HG03354 (cell line): ENCODE results near the gene PHOX2B.
"Not testable (repeated sequence)": the region's sequence is repeated elsewhere in the genome, so short reads cannot be mapped to it uniquely, and the experiment has no call there.

Experiments used
- ATAC-seq: cut with Tn5 transposase; IDR thresholded peaks from one replicate; pipeline ENCODE4 v1.9.1; 2021; ENCODE audit warnings: mild to moderate bottlenecking; ENCODE audit not compliant: unreplicated experiment, poor library complexity, severe bottlenecking

The PHOX2B gene

GRCh38 chr4:41750121-41750625, 1.6 kb upstream of the PHOX2B start:
- ATAC-seq, result no peak

- no peak for ATAC-seq
Observed at GRCh38 chr4:41749631-41750039, 1.1 kb upstream of the PHOX2B start.

- ATAC-seq, result no peak
Observed at GRCh38 chr4:41748074-41748570, 403 bp downstream of the PHOX2B start.

- no peak for ATAC-seq
Observed at GRCh38 chr4:41747230-41748055, 1.1 kb downstream of the PHOX2B start.

- no peak for ATAC-seq
Observed at GRCh38 chr4:41746440-41747229, 1.9 kb downstream of the PHOX2B start.

DNA sequence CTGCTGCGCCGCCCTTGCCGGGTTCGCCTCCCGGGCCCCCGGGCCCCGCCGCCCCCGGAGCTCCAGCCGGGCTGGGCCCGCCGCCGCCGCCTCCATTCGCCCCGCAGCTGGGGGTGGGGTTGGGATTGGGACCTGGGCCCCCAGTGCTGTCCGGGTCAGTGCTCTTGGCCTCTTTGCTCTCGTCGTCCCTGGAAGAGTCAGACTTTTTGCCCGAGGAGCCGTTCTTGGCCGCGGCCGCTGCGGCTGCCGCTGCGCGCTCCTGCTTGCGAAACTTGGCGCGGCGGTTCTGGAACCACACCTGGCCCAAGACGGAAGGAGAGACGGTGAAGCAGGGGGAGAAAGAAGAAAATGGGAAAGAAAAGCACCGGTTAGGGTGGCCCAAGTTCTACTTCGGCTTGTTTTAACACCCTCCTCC, 2.5 kb downstream of the PHOX2B start:
- ATAC-seq, result no peak

DNA sequence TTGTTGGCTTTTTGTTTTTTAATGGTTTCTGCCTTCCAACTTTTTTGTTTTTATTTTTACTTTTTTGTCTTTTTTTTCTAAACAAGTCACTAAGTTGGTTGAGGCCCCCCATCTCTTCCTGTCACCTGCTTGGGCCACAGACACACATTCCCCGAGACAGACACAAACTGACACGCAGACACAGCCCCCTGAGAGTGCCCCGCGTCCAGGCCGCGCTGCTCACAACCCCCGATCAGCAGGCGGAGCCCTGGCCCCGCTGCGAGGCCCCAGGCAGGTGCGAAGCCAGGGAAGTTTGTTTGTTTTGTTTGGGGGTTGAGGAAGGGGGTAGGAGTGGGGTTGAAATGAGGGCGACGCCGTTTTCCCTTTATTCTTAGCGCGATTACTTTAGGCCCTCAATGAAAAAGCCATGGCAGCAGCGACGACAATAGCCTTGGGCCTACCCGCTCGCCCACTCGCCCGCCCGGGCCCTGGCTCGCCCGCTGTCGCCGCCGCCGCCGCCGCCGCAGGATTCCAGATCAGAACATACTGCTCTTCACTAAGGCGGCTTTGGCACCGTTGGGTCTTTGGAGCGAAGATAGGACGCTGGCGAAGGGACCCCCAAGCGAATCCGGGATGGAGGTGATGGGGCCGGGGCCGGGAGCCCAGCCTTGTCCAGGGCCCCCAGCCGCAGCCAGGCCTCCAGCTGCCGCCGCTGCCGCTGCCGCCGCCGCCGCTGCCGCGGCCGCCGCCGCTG, 3.1 kb downstream of the PHOX2B start:
- ATAC-seq, result no peak

DNA sequence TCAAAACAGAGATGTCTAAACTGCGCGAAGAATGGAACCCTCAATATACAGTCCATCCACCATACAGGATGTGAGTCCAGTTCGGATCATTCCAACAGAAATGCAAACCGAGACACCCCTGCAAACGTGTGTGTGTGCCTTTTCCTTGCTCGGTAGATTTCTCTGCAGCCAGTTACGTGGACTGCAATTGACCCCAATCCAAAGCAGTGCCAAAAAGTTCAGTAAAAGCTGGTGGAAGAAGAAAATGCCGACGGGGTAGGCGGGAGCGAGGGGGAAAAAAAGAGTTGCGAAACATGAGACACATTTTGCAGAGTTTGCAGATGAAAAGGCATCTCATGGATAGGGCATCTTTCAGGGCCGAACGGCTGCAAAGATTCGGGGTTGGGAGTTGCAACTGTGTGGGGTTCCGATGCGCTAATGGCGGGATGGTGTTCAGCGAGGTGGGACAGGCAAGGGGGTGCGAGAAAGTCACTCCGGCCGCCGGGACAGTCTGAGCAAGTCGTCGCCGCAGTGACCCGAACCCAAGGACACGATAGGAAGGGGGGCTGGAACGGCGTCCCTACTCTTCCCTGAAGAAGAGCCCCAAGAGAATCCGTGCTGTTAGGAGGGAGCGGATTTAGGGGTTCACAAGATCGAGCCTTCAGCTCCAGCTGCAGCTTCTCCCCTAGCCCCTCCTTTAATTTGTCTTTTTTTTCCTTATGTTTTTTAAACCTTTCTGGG, 3.8 kb downstream of the PHOX2B start:
- no peak for ATAC-seq

DNA sequence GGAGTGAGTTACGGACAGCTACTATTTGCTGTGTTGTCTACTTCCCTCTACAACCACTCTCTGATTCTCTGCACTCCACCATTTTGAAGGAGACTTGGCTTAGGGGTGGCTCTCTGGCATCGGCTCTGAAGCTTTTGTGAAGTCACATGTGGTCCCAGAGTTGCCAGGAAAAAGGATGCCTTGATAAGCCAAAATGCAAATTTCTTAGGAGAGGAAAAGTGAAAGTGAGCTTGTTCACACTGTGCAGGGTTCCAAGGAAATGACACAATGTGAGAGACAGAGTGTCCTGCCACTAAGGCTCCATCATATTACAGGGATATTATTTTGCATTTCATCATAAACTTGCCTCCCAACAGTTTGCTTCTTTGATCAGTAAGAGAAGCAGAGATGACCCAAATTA, 7.2 kb downstream of the PHOX2B start:
- ATAC-seq, result no peak

GRCh38 chr4:41737491-41737890, 11.0 kb downstream of the PHOX2B start:
- ATAC-seq, result not testable (repeated sequence)

GRCh38 chr4:41734371-41734770, 14.2 kb downstream of the PHOX2B start:
- no peak for ATAC-seq

DNA sequence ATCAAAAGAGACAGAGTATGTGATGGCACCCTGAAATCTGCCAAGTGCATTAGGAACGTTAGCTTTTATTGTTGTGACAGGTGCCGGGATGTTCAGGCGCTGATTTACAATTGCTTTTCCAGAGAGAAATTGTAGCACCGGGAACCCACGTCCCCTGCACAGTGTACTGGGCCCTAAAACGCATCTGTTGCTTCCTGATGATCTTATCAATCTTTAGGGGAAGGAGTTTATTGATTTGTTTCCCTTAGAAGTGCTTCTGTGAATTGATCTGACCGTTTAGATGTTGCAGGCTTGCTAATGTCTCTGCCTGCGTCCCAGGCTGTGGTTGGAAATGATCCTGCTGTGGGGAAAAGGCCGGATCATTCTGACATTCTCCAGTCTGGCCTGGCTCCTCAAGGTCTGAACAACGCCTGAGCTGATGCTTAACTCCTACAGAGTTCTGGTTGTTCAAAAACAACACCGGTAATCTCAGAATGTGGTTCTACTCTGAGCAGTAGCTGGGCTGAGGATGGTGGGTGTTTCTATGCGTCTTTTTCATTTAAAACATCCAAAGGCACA, 16.9 kb downstream of the PHOX2B start:
- ATAC-seq, result no peak

DNA sequence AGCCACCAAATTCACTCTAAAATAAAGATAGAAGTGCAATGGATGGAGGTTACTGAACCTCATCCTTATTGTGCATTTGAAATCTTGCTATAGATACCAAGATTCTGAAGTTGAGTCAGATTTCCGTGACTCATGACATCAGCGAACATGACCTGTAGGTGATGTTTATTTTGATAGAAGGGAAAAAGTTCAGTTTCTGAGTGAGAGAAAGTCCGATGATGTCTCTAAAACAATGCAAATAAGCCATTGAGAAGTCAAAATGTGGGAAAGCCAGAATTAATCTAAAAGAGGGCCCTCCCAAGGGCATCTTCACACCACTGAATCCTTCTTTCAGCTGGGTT, 20.0 kb downstream of the PHOX2B start:
- no peak for ATAC-seq

GRCh38 chr4:41727861-41728572, 20.5 kb downstream of the PHOX2B start:
- ATAC-seq, result no peak

GRCh38 chr4:41725254-41725653, 23.3 kb downstream of the PHOX2B start:
- ATAC-seq, result no peak

DNA sequence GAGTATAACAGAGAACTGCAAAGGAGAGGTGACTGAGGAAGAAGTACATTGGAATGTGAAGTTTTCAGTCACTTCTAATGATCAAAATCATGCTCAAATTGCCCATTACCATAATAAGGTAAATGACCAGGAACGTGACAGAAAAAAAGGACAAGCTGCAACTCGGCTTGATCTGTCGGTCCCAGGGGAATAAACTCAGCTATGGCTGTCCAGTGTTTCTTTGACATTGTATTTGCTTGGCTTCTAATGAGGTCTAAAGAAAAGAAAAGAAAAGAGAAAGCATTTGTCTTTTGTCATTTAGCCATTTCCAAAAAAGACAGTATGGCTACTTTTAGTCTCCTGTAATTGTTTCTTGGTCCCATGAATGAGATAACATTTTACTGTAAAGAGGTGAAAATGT, 25.2 kb downstream of the PHOX2B start:
- no peak for ATAC-seq

GRCh38 chr4:41722181-41722580, 26.3 kb downstream of the PHOX2B start:
- no peak for ATAC-seq

DNA sequence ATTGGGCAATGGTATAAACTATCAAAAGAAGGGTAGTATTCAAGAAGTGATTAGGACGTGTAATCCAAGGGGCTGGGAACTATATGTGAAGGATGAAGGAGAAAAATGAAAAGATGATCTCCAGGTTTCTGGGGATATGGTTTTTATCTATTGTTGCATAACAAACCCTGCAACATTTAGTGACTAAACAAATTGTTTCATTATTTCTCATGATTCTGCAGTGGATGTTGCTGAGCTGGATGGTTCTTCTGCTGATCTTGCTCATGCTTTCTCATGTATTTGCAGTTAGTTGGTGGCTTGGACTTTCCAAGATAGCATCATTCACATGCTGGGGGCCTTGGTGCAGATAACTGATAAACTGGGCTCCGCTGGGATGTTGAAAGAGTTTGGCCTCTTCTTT, 29.1 kb downstream of the PHOX2B start:
- no peak for ATAC-seq

- no peak for ATAC-seq
Observed at GRCh38 chr4:41718907-41719306, 29.6 kb downstream of the PHOX2B start.
